Ishikawa (cell line): Measurements from ENCODE around the gene MIR17HG.

ENCODE experiments used
- CREB1 ChIP-seq: IDR thresholded peaks from 2 replicates; pipeline ENCODE4 v1.6.1; 2012; ENCODE audit warnings: low read depth
- RAD21 ChIP-seq: IDR thresholded peaks from 2 replicates; pipeline ENCODE4 v1.6.1; 2012; ENCODE audit warnings: low read depth
- TCF12 ChIP-seq: IDR thresholded peaks from 2 replicates; pipeline ENCODE4 v1.6.1; 2012; ENCODE audit warnings: low read depth
- TEAD4 ChIP-seq: IDR thresholded peaks from 2 replicates; pipeline ENCODE4 v1.6.1; 2012
- ZBTB7A ChIP-seq: IDR thresholded peaks from 2 replicates; pipeline ENCODE4 v1.6.1; 2012; ENCODE audit warnings: low read depth
- TF ChIP-seq, protein P1 (sequence below): IDR thresholded peaks from 2 replicates; pipeline ENCODE4 v1.6.1; 2012; ENCODE audit warnings: low read depth, mild to moderate bottlenecking

DNA sequence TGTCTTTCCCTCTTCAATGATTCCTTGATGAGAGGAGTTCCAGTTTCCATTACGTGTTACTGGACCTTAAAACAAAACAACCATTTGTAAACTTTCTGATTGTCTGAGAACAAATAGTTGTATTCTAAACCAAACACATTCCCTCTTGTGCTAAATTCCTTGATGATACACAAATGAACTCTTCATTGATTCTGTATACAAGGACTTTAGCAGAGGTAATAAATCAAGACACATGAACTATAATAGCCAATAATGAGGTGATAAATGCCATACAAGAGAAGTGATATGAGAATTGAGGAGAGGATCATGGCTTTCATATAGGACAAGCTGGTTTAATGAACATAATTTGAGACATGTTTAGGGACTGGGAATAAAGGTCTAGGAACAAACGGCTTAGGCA lies 37.4 kb downstream of the MIR17HG start:
- TF ChIP-seq RAD21 (no peak), ZBTB7A (no peak), CREB1 (no peak), TCF12 (no peak), TEAD4 (no peak)
- TF ChIP-seq, protein P1, sequence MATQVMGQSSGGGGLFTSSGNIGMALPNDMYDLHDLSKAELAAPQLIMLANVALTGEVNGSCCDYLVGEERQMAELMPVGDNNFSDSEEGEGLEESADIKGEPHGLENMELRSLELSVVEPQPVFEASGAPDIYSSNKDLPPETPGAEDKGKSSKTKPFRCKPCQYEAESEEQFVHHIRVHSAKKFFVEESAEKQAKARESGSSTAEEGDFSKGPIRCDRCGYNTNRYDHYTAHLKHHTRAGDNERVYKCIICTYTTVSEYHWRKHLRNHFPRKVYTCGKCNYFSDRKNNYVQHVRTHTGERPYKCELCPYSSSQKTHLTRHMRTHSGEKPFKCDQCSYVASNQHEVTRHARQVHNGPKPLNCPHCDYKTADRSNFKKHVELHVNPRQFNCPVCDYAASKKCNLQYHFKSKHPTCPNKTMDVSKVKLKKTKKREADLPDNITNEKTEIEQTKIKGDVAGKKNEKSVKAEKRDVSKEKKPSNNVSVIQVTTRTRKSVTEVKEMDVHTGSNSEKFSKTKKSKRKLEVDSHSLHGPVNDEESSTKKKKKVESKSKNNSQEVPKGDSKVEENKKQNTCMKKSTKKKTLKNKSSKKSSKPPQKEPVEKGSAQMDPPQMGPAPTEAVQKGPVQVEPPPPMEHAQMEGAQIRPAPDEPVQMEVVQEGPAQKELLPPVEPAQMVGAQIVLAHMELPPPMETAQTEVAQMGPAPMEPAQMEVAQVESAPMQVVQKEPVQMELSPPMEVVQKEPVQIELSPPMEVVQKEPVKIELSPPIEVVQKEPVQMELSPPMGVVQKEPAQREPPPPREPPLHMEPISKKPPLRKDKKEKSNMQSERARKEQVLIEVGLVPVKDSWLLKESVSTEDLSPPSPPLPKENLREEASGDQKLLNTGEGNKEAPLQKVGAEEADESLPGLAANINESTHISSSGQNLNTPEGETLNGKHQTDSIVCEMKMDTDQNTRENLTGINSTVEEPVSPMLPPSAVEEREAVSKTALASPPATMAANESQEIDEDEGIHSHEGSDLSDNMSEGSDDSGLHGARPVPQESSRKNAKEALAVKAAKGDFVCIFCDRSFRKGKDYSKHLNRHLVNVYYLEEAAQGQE, result no peak
